Brain microvascular endothelial cell (primary cell): ENCODE results near the gene SUMO2.
"Not testable (repeated sequence)": the region's sequence is repeated elsewhere in the genome, so short reads cannot be mapped to it uniquely, and the experiment has no call there.

Experiments used
- DNase-seq: peaks from one replicate; pipeline ENCODE4 v3.0.0-alpha.2; 2020
- H3K27ac ChIP-seq: fragments of 250-450 bp; sonication (Bioruptor Pico); 2 replicates; pipeline ENCODE4 v1.5.1; 2020; ENCODE audit warnings: mild to moderate bottlenecking, moderate library complexity
- H3K27me3 ChIP-seq: fragments of 250-450 bp; sonication (Bioruptor Pico); replicated peaks from 2 replicates; pipeline ENCODE4 v1.5.1; 2020; ENCODE audit warnings: mild to moderate bottlenecking
- H3K36me3 ChIP-seq: fragments of 250-450 bp; sonication (Bioruptor Pico); replicated peaks from 2 replicates; pipeline ENCODE4 v1.5.1; 2020; ENCODE audit warnings: mild to moderate bottlenecking
- H3K4me3 ChIP-seq: 2 replicates; pipeline ENCODE4 v1.5.1; 2011; ENCODE audit warnings: low read depth, mild to moderate bottlenecking, control low read depth, low read length, moderate library complexity
- CTCF ChIP-seq: IDR thresholded peaks from 2 replicates; pipeline ENCODE4 v1.5.1; 2011; ENCODE audit warnings: low read depth, mild to moderate bottlenecking, moderate library complexity, low read length, control low read depth, inconsistent platforms; ENCODE audit errors: missing control alignments
- in situ Hi-C: cut with HindIII; loops from 2 replicates; pipeline ENCODE4 v1.10.0; 2017; ENCODE audit warnings: low sequenced_read_pairs, low pct_ligation_motif_present

Gene SUMO2

GRCh38 chr17:75207760-75208159 is 25.0 kb upstream of the SUMO2 start:
- TF ChIP-seq CTCF = no peak
- Histone ChIP-seq H3K4me3 (no peak overlapping the region), H3K36me3 (peaks cover 17% of the 10 kb centered on the region), H3K27ac (no peak overlapping the region), H3K27me3 (no peaks in the 10 kb centered on the region)
- DNase-seq = no peak
- in situ Hi-C loops = no loop called here

GRCh38 chr17:75207050-75207407 is 24.3 kb upstream of the SUMO2 start:
- DNase-seq, H3K27ac ChIP-seq, H3K27me3 ChIP-seq, H3K4me3 ChIP-seq, in situ Hi-C loops: not testable (repeated sequence)
- H3K36me3 ChIP-seq = peaks cover 17% of the 10 kb centered on the region

GRCh38 chr17:75205793-75206163 is 23.0 kb upstream of the SUMO2 start:
- H3K27ac ChIP-seq = peak overlapping the region; percentile 98
- peak; percentile 21 for TF ChIP-seq CTCF
- H3K36me3 ChIP-seq = peaks cover 8% of the 10 kb centered on the region
- in situ Hi-C loops = no loop called here
- H3K27me3 ChIP-seq = no peaks in the 10 kb centered on the region
- no peak for DNase-seq
- H3K4me3 ChIP-seq = peak overlapping the region; percentile 100

GRCh38 chr17:75205037-75205792 is 22.5 kb upstream of the SUMO2 start, which contains the start of gene NUP85:
TSS of gene NUP85 (plus strand) at chr17:75205679. CDS start at chr17:75205762, 83 bp downstream.
- DNase-seq = peak; percentile 86
- in situ Hi-C loops = no loop called here
- Histone ChIP-seq H3K27me3 (no peaks in the 10 kb centered on the region), H3K36me3 (peaks cover 4% of the 10 kb centered on the region), H3K27ac (peak within 1 kb of the TSS; percentile 98), H3K4me3 (peak within 1 kb of the TSS; percentile 100)
- TF ChIP-seq CTCF = no peak

GRCh38 chr17:75199886-75200618 is 17.3 kb upstream of the SUMO2 start:
- Histone ChIP-seq H3K36me3 (no peaks in the 10 kb centered on the region), H3K27ac (no peak overlapping the region), H3K27me3 (no peaks in the 10 kb centered on the region), H3K4me3 (no peak overlapping the region)
- TF ChIP-seq CTCF = no peak
- in situ Hi-C loops = no loop called here
- DNase-seq = no peak

GRCh38 chr17:75194879-75195278 is 12.1 kb upstream of the SUMO2 start:
- H3K27me3 ChIP-seq = no peaks in the 10 kb centered on the region
- in situ Hi-C loops = no loop called here
- H3K4me3 ChIP-seq = no peak overlapping the region
- DNase-seq = no peak
- H3K36me3 ChIP-seq = no peaks in the 10 kb centered on the region
- no peak for TF ChIP-seq CTCF
- no peak overlapping the region for H3K27ac ChIP-seq
